Central memory CD8-positive, alpha-beta T cell (primary cell): ENCODE results near the gene ACTR3.

ENCODE experiments used
- ATAC-seq: fragments of 150-1000 bp; cut with Tn5 transposase; replicated peaks from 2 replicates; pipeline ENCODE4 v1.10.0; 2022; ENCODE audit warnings: mild to moderate bottlenecking, moderate FRiP score, moderate number of reproducible peaks; ENCODE audit not compliant: poor library complexity, severe bottlenecking; ENCODE audit errors: extremely low read depth
- DNase-seq, 2 donors: peaks; one replicate each; pipeline ENCODE4 v3.0.0; 2021; ENCODE audit warnings: low spot score in 2 of 2
- H3K27ac Mint-ChIP-seq: one replicate; pipeline ENCODE4 v1.8.0; 2022; ENCODE audit warnings: low read depth, mild to moderate bottlenecking, moderate library complexity, mixed read lengths
- H3K27me3 Mint-ChIP-seq: one replicate; pipeline ENCODE4 v1.8.0; 2022; ENCODE audit warnings: mixed read lengths
- H3K36me3 Mint-ChIP-seq: one replicate; pipeline ENCODE4 v1.8.0; 2022; ENCODE audit warnings: mild to moderate bottlenecking, moderate library complexity, mixed read lengths; ENCODE audit not compliant: insufficient read depth
- H3K4me1 Mint-ChIP-seq: one replicate; pipeline ENCODE4 v1.8.0; 2022; ENCODE audit warnings: mixed read lengths
- H3K4me3 Mint-ChIP-seq: one replicate; pipeline ENCODE4 v1.8.0; 2022; ENCODE audit warnings: mild to moderate bottlenecking, moderate library complexity, mixed read lengths
- H3K9me3 Mint-ChIP-seq: one replicate; pipeline ENCODE4 v1.8.0; 2022; ENCODE audit warnings: mixed read lengths

ACTR3 gene

GRCh38 chr2:113895819-113896563 is 6.1 kb downstream of the ACTR3 start:
- peaks cover 87% of the 10 kb centered on the region for H3K4me1 Mint-ChIP-seq
- peaks cover 47% of the 10 kb centered on the region for H3K36me3 Mint-ChIP-seq
- H3K27ac Mint-ChIP-seq = peak overlapping the region; percentile 43
- no peaks in the 10 kb centered on the region for H3K27me3 Mint-ChIP-seq
- DNase-seq = no peak
- no peak for ATAC-seq
- no peaks in the 10 kb centered on the region for H3K9me3 Mint-ChIP-seq
- peak overlapping the region; percentile 87 for H3K4me3 Mint-ChIP-seq

- Mint-ChIP-seq H3K27me3 (no peaks in the 10 kb centered on the region), H3K27ac (no peak overlapping the region), H3K4me1 (peaks cover 90% of the 10 kb centered on the region), H3K36me3 (peaks cover 48% of the 10 kb centered on the region), H3K4me3 (peak overlapping the region; percentile 87), H3K9me3 (no peaks in the 10 kb centered on the region)
- no peak for ATAC-seq
- DNase-seq = no peak
Measured at GRCh38 chr2:113896791-113897190, 6.9 kb downstream of the ACTR3 start.

GRCh38 chr2:113898081-113898480 is 8.2 kb downstream of the ACTR3 start:
- ATAC-seq (no peak), DNase-seq (no peak)
- H3K4me1 Mint-ChIP-seq = peaks cover 89% of the 10 kb centered on the region
- no peak overlapping the region for H3K27ac Mint-ChIP-seq
- peak overlapping the region; percentile 87 for H3K4me3 Mint-ChIP-seq
- H3K36me3 Mint-ChIP-seq = peaks cover 48% of the 10 kb centered on the region
- H3K9me3 Mint-ChIP-seq = no peaks in the 10 kb centered on the region
- no peaks in the 10 kb centered on the region for H3K27me3 Mint-ChIP-seq

GRCh38 chr2:113899166-113899565 is 9.3 kb downstream of the ACTR3 start:
- ATAC-seq (no peak), DNase-seq (no peak)
- Mint-ChIP-seq H3K9me3 (no peaks in the 10 kb centered on the region), H3K4me3 (peak overlapping the region; percentile 52), H3K4me1 (peaks cover 89% of the 10 kb centered on the region), H3K27ac (peak overlapping the region; percentile 58), H3K36me3 (peaks cover 44% of the 10 kb centered on the region), H3K27me3 (no peaks in the 10 kb centered on the region)

GRCh38 chr2:113901943-113902342 is 12.1 kb downstream of the ACTR3 start:
- Mint-ChIP-seq H3K36me3 (peaks cover 36% of the 10 kb centered on the region), H3K4me3 (peak overlapping the region; percentile 60), H3K4me1 (peaks cover 87% of the 10 kb centered on the region), H3K9me3 (no peaks in the 10 kb centered on the region), H3K27ac (peak overlapping the region; percentile 84), H3K27me3 (no peaks in the 10 kb centered on the region)
- DNase-seq = no peak
- ATAC-seq = no peak

GRCh38 chr2:113905886-113906285 is 16.0 kb downstream of the ACTR3 start:
- Mint-ChIP-seq H3K27me3 (no peaks in the 10 kb centered on the region), H3K9me3 (no peaks in the 10 kb centered on the region), H3K36me3 (peaks cover 32% of the 10 kb centered on the region), H3K27ac (peak overlapping the region; percentile 16), H3K4me1 (peaks cover 82% of the 10 kb centered on the region), H3K4me3 (peak overlapping the region; percentile 1)
- ATAC-seq = no peak
- DNase-seq = no peak

GRCh38 chr2:113906647-113907046 is 16.8 kb downstream of the ACTR3 start:
- peaks cover 31% of the 10 kb centered on the region for H3K36me3 Mint-ChIP-seq
- no peaks in the 10 kb centered on the region for H3K27me3 Mint-ChIP-seq
- H3K4me1 Mint-ChIP-seq = peaks cover 80% of the 10 kb centered on the region
- no peaks in the 10 kb centered on the region for H3K9me3 Mint-ChIP-seq
- DNase-seq = no peak
- peak overlapping the region; percentile 1 for H3K4me3 Mint-ChIP-seq
- ATAC-seq = no peak
- H3K27ac Mint-ChIP-seq = peak overlapping the region; percentile 27

GRCh38 chr2:113907297-113907696 is 17.4 kb downstream of the ACTR3 start:
- Mint-ChIP-seq H3K4me3 (peak overlapping the region; percentile 1), H3K4me1 (peaks cover 79% of the 10 kb centered on the region)

GRCh38 chr2:113910110-113910717 is 20.3 kb downstream of the ACTR3 start:
- Mint-ChIP-seq H3K27ac (peak overlapping the region; percentile 77), H3K4me1 (peaks cover 62% of the 10 kb centered on the region), H3K9me3 (no peaks in the 10 kb centered on the region), H3K27me3 (no peaks in the 10 kb centered on the region), H3K36me3 (peaks cover 36% of the 10 kb centered on the region), H3K4me3 (peak overlapping the region; percentile 61)
- DNase-seq = no peak
- ATAC-seq = no peak

More at GRCh38 chr2:113907297-113907696, 17.4 kb downstream of the ACTR3 start:
- ATAC-seq (no peak), DNase-seq (no peak)
- peaks cover 29% of the 10 kb centered on the region for H3K36me3 Mint-ChIP-seq
- no peaks in the 10 kb centered on the region for H3K27me3 Mint-ChIP-seq
- H3K27ac Mint-ChIP-seq = peak overlapping the region; percentile 27
- H3K9me3 Mint-ChIP-seq = no peaks in the 10 kb centered on the region

GRCh38 chr2:113910967-113911678 is 21.2 kb downstream of the ACTR3 start:
- Mint-ChIP-seq H3K27ac (peak overlapping the region; percentile 77), H3K4me3 (peak overlapping the region; percentile 61), H3K36me3 (peaks cover 31% of the 10 kb centered on the region), H3K27me3 (no peaks in the 10 kb centered on the region), H3K9me3 (no peaks in the 10 kb centered on the region), H3K4me1 (peaks cover 59% of the 10 kb centered on the region)
- ATAC-seq (no peak), DNase-seq (no peak)

GRCh38 chr2:113915082-113915819 is 25.4 kb downstream of the ACTR3 start:
- Mint-ChIP-seq H3K36me3 (peaks cover 49% of the 10 kb centered on the region), H3K27ac (no peak overlapping the region), H3K9me3 (no peaks in the 10 kb centered on the region), H3K4me1 (peaks cover 52% of the 10 kb centered on the region), H3K4me3 (no peak overlapping the region), H3K27me3 (no peaks in the 10 kb centered on the region)
- no peak for DNase-seq
- no peak for ATAC-seq

GRCh38 chr2:113918229-113918628 is 28.3 kb downstream of the ACTR3 start:
- no peak for DNase-seq
- no peak for ATAC-seq
- no peaks in the 10 kb centered on the region for H3K9me3 Mint-ChIP-seq
- peaks cover 30% of the 10 kb centered on the region for H3K4me1 Mint-ChIP-seq
- H3K27ac Mint-ChIP-seq = no peak overlapping the region
- H3K27me3 Mint-ChIP-seq = no peaks in the 10 kb centered on the region
- peaks cover 45% of the 10 kb centered on the region for H3K36me3 Mint-ChIP-seq
- H3K4me3 Mint-ChIP-seq = no peak overlapping the region
